ENCODE results near the gene UBR1.
"Not testable (repeated sequence)": the region's sequence is repeated elsewhere in the genome, so short reads cannot be mapped to it uniquely, and the experiment has no call there.

The UBR1 gene

GRCh38 chr15:42903388-42904324 is 202.2 kb downstream of the UBR1 start:
- no peak for DNase-seq

GRCh38 chr15:42893911-42894310 is 211.9 kb downstream of the UBR1 start:
- not testable (repeated sequence) for DNase-seq

Data from NK-92 treated with Interleukin-12 subunit alpha and Interleukin-12 subunit beta, amount 100 ng/mL, for 24 hours (cell line).